HG02642 (cell line): Measurements from ENCODE around the gene IL11.
"Not testable (repeated sequence)": the region's sequence is repeated elsewhere in the genome, so short reads cannot be mapped to it uniquely, and the experiment has no call there.

ENCODE experiments used
- ATAC-seq: cut with Tn5 transposase; IDR thresholded peaks from one replicate; pipeline ENCODE4 v1.9.1; 2021; ENCODE audit warnings: mild to moderate bottlenecking; ENCODE audit not compliant: unreplicated experiment, poor library complexity

Gene IL11

DNA sequence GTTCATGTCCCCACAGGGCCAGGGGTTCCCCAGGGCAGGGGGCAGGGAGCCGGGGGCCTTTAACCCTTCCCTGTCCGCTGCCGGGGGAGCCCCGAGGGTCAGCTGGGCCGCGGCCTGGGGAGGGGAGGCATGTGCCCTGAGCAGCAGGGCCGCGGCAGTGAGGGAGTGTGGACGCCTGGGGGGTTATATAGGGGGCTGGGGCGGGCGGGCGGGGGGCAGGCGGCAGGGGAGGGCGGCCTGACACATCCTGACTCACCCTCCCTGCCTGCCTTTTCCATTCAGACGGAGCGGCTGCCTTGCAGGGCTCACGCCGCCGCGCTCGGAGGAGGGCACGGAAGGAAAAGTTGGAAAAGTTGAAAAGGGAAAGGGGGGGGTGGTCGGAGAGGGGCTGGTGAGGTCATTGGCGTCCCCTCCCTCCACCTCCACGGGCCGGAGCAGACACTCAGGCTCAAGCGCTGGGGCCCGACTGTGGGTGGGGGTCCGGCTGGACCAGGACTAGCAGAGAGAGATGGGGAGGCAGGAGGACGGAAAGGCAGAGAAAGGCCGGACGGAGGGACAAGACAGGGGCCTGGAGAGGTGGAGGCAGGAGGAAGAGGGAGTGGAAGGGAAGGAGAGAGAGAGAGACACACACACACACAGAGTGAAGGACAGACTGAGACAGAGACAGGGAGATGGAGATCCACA is at the start of gene IL11:
IL11 (minus strand) TSS at position 159 of the 684 bp plus-strand sequence; CDS start at position 6, 153 bp downstream.
- no peak for ATAC-seq

DNA sequence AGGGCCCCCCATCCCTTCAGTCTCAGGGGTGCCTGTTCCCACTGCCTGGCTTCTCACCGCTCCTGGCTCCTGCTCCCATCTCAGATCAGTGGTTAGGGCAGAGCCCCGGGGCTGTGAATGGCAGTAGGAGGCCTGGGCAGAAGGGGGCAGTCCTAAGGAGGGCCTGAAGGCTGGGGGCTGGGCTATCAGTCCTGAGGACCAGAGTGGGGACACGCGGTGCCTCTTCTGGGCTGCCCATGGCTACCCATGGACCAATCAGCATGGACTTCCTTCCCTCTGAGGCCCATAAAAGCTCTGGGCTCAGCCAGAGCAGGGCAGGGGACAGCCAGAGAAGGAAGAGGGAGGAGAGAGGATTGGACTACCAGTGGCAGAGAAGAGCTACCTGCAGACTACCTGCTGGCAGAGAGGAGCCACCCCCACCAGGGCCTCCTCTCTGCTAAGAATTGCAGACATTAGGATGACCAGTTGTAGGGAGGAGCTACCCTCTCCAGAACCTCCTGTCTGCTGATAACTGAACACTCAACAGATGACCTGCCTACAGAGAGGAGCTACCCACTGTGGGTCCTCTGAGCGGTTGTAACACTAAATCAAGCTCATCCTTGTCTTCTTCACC is 49.5 kb upstream of the IL11 start:
- no peak for ATAC-seq

DNA sequence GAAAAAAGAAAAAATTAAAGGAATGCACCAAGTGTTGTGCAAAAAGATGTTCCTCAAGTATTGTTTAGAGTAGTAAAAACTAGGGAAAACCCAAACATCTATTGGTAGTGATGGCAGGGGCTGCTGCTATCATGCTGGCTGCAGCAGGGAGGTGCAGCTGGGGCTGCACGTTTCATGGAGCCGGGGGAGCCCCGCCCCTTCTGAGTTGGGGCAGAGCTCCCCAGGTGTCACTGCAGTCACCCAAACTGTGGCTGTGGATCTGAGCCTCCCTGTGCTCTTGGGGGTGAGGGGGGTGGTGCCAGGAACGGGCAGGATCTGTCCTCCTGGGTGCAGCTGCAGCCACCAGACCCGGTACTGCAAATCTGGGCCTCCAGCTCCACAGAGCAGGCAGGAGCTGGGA is 48.8 kb upstream of the IL11 start:
- ATAC-seq: no peak

DNA sequence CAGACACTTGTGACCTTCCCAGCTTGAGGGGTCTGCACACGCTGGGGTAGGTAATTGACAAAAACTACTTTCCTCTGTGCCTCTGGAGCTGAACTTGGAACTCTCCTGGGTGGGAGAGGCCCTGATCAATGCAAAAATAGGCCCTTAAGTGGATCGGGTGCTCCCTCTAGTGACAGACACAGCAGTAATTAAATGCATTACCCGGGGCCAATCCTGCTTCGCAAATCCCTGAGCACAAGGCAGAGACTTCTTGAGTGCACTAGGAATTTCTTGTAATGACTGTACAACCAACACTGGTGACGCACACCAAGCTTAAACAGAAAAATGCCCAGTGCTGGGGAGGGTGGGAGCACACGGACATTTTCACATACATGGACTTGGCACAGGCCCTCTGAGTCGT is 47.9 kb upstream of the IL11 start:
- no peak for ATAC-seq

DNA sequence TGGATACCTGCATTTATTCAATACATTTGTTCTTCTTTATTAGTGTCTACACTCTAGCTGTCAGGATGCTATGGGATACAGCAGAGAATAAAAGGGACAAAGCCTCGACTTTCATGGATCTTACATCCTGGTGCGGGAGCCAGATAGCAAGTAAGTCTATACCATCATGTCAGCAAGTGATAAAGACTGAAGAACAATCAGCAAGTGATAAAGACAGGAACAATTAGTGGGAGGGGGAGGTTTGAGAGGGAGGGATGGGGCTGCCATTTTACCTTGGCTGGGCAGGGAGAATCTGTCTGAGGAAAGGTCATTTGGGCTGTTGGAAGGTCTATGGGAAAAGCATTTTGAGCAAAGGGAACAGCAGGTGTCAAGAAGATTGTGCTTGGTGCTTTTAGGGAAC is 39.9 kb upstream of the IL11 start:
- no peak for ATAC-seq

DNA sequence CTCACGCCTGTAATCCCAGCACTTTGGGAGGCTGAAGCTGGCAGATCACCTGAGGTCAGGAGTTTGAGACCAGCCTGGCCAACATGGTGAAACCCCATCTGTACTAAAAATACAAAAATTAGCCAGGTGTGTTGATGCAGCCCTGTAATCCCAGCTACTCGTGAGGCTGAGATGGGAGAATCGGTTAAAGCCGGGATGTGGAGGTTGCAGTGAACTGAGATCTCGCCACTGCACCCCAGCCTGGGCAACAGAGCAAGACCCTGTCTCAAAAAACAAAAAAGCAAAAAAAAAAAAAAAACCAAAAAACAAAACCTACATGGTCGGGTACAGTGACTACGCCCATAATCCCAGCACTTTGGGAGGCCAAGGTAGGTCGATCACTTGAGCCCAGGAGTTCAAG is 38.9 kb upstream of the IL11 start:
- not testable (repeated sequence) for ATAC-seq

DNA sequence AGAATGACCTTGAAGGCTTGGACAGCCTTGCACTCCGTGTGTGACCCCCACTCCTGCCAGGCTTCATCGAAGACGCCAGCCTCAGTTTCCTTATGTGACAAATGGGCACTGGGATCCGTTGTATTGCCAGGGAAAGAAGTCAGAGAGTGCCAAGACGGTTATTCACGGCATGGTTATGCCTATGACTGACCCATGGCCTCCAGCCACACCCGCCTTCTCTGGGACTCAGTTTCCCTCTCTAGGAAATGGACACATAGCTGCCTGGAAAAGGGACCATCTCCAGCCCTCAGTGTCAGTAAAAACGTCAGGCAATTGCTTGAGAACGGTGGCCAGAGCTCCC is 38.2 kb upstream of the IL11 start:
- ATAC-seq: no peak

DNA sequence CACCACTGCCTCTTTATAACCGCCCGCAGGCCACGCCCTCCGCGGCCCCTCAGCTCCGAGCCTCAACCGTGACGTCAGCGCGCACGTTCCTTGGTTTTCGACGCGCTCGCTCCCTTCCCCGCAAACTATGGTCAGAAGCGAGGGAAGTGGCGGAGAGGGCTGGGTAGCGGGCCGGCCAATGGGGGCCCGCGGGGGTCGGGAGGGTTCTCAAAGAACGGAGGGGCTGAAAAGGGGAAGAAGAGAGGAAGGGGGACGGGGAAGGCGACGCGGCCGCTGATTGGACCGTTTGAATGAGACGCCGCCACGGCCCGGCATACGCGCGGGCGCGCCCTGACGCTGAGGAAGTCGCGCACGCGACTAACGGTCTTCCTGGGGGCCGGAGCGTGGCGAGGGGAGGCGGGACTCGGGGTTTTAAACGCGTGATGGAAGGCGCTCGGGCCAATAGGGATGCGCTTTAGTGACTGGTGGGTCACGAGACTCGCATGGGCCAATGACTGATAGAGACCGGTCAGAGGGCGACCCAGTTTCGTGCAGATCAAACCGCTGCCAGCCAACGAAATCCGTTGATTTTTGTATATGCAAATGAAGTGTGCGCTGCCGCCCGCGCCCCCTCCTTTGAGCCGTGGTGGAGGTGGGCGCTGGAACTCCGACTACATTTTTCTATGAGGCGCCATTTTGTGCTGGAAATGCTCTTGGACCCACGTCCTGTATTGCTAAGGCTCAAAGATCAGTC is 37.7 kb upstream of the IL11 start:
- peak; percentile 83 for ATAC-seq

DNA sequence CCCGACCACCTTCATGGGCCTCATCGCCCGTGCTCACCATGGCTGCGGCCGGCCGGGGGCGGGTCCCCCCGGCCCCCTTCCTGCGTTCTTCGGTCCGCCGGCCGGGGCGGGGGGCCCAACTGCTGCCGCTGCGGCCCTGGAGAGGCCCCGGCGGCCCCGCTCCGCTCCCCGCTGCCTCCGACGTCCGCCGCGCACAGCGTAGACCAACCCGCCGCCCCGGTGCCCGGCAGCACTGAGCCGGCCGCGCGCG is 37.2 kb upstream of the IL11 start, which contains the start of gene UBE2S:
UBE2S (minus strand) TSS at position 239 of the 250 bp plus-strand sequence; CDS start at position 40, 199 bp downstream.
- ATAC-seq: peak; percentile 28

DNA sequence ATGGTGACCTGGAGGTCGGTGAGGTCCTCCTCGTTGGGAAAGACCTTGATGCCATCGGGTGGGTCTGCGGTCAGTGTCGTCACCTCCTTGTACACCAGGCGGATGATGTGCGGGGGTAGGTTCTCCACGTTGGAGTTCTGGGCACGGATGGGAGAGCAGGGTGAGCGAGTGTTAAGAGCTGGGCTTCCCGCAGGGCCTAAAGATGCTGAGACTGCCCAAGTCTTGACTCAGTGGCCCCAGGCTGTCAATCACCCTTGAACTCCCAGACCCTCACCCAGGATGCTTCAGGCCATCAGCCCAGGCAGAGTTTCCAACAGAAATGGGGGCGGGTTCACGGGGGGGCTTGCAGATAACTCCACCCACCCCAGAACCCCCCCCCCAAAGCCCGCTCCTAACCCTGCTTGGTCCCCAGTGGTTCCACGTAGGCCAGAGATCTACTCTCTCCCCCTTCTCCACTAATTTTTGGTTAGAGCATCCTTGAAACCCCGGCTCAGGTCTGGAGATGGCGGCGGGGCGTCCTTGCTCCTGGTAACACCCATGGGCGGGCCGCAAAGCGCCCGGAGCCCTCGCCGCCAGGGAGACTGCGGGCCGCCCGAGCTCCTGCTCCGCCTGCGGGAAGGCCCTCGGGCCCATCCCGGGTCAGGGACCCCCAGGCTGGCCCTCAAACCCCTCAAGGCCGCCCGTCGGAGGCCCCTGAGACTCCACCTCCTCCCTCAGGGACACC is 36.7 kb upstream of the IL11 start:
- ATAC-seq: no peak

DNA sequence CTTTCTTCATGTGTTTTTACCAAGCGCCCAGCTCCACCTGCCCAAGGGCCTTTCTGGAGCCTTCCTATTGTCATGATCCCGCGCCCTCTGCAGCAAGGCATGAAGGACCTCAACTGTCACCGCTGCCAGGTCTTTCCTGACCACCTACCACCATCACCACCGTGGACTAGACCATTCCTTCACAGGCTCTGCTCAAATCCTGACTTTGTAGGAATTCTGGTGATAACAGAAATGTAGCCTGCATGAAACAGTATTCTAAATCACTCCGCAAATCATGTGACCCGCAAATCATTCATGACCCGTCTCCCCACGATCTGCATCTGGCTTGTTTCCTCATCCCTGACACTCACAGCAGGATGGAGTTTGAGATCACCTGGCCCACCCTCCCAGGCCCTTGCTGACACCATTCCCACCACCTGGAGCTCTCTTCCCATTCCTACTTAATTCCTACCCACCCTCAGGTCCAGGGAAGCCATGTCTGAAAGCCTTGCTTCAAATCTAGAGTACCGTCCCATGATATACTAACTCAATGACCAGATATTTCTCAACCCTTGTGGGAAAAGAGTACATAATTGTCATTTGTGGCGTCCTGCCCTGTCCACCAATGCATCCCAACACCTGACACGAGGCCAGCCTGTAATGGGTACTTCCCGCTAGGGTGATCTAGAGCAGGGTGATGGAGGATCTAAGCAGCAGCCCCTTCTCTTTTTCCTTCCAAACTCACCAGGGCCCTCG is 36.0 kb upstream of the IL11 start:
- ATAC-seq: no peak

DNA sequence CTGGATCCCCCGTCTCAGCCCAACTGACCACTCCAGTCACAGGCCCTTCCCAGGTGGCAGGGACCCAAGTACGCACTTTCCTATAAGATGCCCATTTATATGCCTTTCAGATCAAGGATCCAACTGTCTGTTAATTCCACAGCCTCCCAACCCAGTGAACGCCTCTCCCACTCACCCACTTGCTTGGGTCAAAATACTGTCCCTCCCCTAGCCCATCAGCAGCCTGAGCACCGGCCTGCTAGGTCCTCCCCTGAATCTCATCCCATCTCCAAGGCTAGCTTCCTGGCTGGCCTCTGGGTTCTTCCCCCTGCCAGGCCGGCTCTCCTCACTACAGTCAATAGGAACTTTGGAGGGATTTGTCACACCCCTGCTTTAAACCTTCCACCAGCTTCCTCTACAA is 35.4 kb upstream of the IL11 start:
- ATAC-seq: no peak

DNA sequence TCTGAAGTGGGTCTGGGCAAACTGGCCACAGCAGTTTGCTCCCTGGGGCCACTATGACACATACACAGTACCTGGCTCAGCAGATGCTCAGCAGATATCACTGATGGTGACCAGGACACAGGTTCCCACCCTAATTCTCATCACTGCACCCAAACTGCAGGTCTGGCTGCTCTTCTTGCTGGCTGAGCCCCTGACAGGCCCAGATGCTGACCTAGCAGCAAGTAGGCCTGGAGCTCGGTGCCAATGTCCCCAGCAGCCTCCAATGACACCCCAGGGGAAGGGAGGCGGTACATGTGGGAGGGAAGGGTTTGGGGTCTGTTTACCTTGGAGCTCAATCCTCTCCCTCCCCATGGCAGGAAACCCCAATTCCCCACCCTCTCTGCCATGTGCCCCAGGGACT is 32.2 kb upstream of the IL11 start:
- ATAC-seq: no peak

DNA sequence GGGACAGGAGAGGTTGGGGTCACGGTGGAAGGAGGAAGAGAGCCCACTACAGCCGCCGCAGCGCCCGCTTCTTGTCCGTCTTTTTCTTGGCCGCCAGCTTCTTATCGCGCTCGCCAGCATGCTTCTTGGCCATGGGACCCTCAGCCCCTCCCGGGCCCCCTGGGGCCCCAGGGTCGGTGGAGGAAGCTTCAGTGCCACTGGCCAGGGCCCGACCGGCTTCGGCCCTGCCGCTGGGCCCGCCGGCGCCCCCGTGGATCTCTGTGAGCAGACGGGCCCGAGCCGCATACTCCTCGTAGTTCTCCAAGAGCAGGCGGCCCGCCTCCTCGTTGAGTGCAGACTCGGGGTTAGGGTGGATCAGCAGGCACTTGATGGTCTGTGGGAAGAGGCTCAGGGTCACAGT is 31.1 kb upstream of the IL11 start:
- not testable (repeated sequence) for ATAC-seq

DNA sequence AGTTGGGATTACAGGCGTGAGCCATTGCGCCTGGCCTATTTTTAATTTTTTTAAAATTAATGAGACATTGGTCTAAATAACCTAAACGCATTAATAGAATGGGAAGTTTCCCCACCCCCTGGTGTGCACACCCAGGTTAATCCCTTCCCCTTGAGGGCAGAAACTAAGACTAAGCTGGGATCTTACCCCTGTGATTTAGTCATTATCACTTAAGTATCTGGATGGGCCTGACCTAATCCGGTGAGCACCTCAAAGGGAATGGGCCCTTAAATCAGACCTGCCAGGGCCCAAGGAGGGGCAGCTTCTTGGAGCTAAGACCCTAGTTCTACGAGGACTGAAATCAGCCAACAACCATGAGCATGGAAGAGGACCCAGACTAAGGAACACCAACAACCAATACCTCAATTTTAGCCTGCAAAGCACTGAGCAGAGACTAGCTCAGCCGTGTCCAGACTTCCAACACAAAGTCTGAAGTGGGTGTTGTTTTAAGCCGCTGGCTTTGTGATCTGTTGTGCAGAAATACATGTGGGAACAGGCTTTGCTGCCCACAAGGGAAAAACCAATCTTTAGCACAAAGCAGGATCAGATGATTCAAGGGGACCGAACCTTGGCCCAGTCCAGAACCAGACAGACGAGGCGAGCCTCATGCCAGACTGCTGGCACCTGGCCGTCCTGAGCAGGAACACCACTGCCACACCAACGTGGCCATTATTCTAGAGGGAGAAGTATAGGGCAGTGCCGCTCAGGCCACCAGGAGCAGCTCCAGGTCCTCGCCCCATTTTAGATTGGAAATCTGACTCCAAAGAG is 30.2 kb upstream of the IL11 start:
- ATAC-seq: no peak

DNA sequence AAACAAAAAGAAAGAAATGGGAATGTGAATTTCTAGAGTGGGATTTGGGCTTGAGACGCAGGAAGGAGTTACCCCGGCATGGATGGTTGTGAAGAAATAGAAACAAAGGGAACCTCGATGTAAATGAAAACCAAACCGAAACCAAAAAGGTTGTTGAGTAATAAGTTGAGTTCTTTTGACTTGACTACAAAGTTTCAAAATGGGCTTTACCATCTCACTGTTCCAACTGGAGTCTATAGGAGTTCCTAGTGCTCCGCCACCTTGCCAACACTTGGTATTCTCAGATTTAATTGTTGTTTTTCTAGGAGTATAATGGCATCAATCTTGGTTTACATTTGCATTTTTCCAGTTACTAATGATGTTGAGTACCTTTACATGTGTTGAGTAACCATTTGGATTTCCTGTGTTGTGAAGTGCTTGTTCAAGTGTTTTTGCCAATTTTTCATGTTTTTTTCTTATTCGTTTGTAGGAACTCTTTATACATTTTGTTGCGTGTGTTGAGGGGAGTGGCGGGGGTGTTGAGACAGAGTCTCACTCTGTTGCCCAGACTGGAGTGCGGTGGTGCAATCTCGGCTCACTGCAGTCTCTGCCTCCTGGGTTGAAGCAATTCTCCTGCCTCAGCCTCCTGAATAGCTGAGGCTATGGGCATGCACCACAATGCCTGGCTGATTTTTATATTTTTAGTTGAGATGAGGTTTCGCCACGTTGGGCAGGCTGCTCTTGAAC is 28.1 kb upstream of the IL11 start:
- no peak for ATAC-seq

DNA sequence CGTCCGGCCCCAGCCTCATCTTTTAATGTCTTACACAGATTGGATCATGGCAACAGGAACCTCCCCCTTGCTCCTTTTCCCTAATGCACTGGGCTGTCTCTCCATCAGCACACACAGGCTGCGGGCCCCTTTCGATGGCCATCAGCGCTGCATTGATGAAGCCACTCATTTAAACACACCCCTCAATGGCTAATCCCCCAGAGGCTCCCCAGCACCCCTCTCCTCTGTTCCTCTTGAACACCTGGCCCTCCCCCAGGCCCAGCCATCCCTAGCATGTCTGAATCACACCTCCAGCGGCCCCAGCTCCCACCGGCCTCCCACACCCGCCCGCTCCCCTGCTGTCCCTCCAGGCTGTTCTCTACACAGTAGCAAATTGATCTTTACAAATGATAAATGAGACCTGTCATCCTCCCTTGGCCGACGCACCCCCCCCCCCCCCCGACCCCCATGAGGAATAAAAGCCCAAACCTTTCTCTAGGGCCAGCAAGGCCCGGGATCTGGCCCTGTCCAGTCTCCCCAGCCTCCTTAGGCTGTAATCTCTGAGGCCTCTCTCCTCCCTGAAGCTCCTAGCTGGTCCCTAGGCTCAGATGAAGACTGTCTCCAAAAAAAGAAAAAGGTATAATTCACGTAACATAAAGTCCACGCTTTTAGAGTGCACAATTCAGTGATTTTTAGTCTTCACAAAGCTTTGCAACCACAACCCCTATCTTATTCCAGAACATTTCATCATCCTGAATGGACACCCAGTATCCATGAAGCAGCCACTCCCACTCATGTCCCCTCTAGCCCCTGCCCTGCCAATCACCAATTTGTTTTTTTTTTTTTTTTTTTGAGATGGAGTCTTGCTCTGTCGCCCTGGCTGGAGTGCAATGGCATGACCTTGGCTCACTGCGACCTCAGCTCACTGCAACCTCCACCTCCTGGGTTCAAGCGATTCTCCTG is 22.8 kb upstream of the IL11 start:
- no peak for ATAC-seq
